ENCODE measurements around the gene MORN4.
"Not testable (repeated sequence)": the region's sequence is repeated elsewhere in the genome, so short reads cannot be mapped to it uniquely, and the experiment has no call there.

MORN4 gene

GRCh38 chr10:97664282-97664850 lies 31.1 kb upstream of the MORN4 start:
- peaks cover 7% of the 10 kb centered on the region; the same call in 1 of the 2 replicates for H3K4me1 ChIP-seq
- no peaks in the 10 kb centered on the region for H3K9me3 ChIP-seq
- no peak overlapping the region for H3K9ac ChIP-seq
- H3K36me3 ChIP-seq = peaks cover 16% of the 10 kb centered on the region
- H4K20me1 ChIP-seq = no peaks in the 10 kb centered on the region
- no peaks in the 10 kb centered on the region for H3K27me3 ChIP-seq
- TF ChIP-seq Cebpa-rat (IDR thresholded peaks at IDR 0.05) = no peak
- H3K4me3 ChIP-seq = no peak overlapping the region
- no peak overlapping the region for H3K27ac ChIP-seq
- peak overlapping the region; percentile 2; the same call in 1 of the 2 replicates for H3K4me2 ChIP-seq

- H3K9ac ChIP-seq = no peak overlapping the region
- no peak overlapping the region for H3K4me2 ChIP-seq
- H3K36me3 ChIP-seq = 0 out of 2 replicates have a peak, but pooled peaks cover 5% of the 10 kb centered on the region
- H3K4me1 ChIP-seq = peaks cover 7% of the 10 kb centered on the region; the same call in 1 of the 2 replicates
- no peaks in the 10 kb centered on the region for H4K20me1 ChIP-seq
- TF ChIP-seq Cebpa-rat (IDR thresholded peaks at IDR 0.05) = no peak
- no peak overlapping the region for H3K4me3 ChIP-seq
- H3K9me3 ChIP-seq = no peaks in the 10 kb centered on the region
- no peak overlapping the region for H3K27ac ChIP-seq
- H3K27me3 ChIP-seq = no peaks in the 10 kb centered on the region
Measured at GRCh38 chr10:97659589-97659988, 26.3 kb upstream of the MORN4 start.

GRCh38 chr10:97656777-97657176 lies 23.5 kb upstream of the MORN4 start:
- no peak overlapping the region for H3K27ac ChIP-seq
- H4K20me1 ChIP-seq = no peaks in the 10 kb centered on the region
- H3K4me3 ChIP-seq = no peak overlapping the region
- H3K9me3 ChIP-seq = no peaks in the 10 kb centered on the region
- TF ChIP-seq Cebpa-rat (IDR thresholded peaks at IDR 0.05) = no peak
- no peak overlapping the region for H3K9ac ChIP-seq
- H3K4me2 ChIP-seq = no peak overlapping the region
- H3K4me1 ChIP-seq = no peaks in the 10 kb centered on the region
- H3K36me3 ChIP-seq = peaks cover 20% of the 10 kb centered on the region
- H3K27me3 ChIP-seq = no peaks in the 10 kb centered on the region

GRCh38 chr10:97651773-97652172 lies 18.5 kb upstream of the MORN4 start:
- H3K9me3 ChIP-seq = no peaks in the 10 kb centered on the region
- H3K4me3 ChIP-seq = no peak overlapping the region
- H4K20me1 ChIP-seq = no peaks in the 10 kb centered on the region
- no peak overlapping the region for H3K4me2 ChIP-seq
- H3K4me1 ChIP-seq = no peaks in the 10 kb centered on the region
- H3K36me3 ChIP-seq = peaks cover 31% of the 10 kb centered on the region
- TF ChIP-seq Cebpa-rat (IDR thresholded peaks at IDR 0.05) = no peak
- no peak overlapping the region for H3K27ac ChIP-seq
- no peaks in the 10 kb centered on the region for H3K27me3 ChIP-seq
- no peak overlapping the region for H3K9ac ChIP-seq

GRCh38 chr10:97650726-97651125 lies 17.4 kb upstream of the MORN4 start:
- Histone ChIP-seq H3K36me3 (peaks cover 29% of the 10 kb centered on the region), H3K27ac (no peak overlapping the region), H4K20me1 (no peaks in the 10 kb centered on the region), H3K4me1 (no peaks in the 10 kb centered on the region), H3K9me3 (no peaks in the 10 kb centered on the region), H3K9ac (no peak overlapping the region), H3K27me3 (no peaks in the 10 kb centered on the region), H3K4me2 (no peak overlapping the region), H3K4me3 (no peak overlapping the region)
- no peak for TF ChIP-seq Cebpa-rat (IDR thresholded peaks at IDR 0.05)

- H3K4me2 ChIP-seq, H3K9ac ChIP-seq, H3K27ac ChIP-seq, H4K20me1 ChIP-seq, H3K4me1 ChIP-seq, H3K4me3 ChIP-seq, H3K9me3 ChIP-seq, H3K27me3 ChIP-seq: not testable (repeated sequence)
- peaks cover 31% of the 10 kb centered on the region for H3K36me3 ChIP-seq
Measured at GRCh38 chr10:97649405-97649750, 16.1 kb upstream of the MORN4 start.

- no peak overlapping the region for H3K9ac ChIP-seq
- H3K4me1 ChIP-seq = no peaks in the 10 kb centered on the region
- no peak overlapping the region for H3K27ac ChIP-seq
- no peak for TF ChIP-seq Cebpa-rat (IDR thresholded peaks at IDR 0.05)
- no peak overlapping the region for H3K4me2 ChIP-seq
- peaks cover 35% of the 10 kb centered on the region for H3K36me3 ChIP-seq
- H3K27me3 ChIP-seq = no peaks in the 10 kb centered on the region
- no peaks in the 10 kb centered on the region for H3K9me3 ChIP-seq
- no peak overlapping the region for H3K4me3 ChIP-seq
- H4K20me1 ChIP-seq = no peaks in the 10 kb centered on the region
Measured at GRCh38 chr10:97648562-97649404, 15.5 kb upstream of the MORN4 start.

- Histone ChIP-seq H3K4me3 (no peak overlapping the region), H3K4me1 (peaks cover under 1% of the 10 kb centered on the region), H3K4me2 (no peak overlapping the region), H3K36me3 (peaks cover 27% of the 10 kb centered on the region), H3K9me3 (no peaks in the 10 kb centered on the region), H3K27ac (no peak overlapping the region), H4K20me1 (no peaks in the 10 kb centered on the region), H3K9ac (no peak overlapping the region), H3K27me3 (no peaks in the 10 kb centered on the region)
- TF ChIP-seq Cebpa-rat (IDR thresholded peaks at IDR 0.05) = no peak
Measured at GRCh38 chr10:97647556-97647955, 14.3 kb upstream of the MORN4 start.

GRCh38 chr10:97644936-97645335 lies 11.6 kb upstream of the MORN4 start:
- Histone ChIP-seq H3K27ac (no peak overlapping the region), H3K4me1 (peaks cover 13% of the 10 kb centered on the region), H3K4me2 (no peak overlapping the region), H3K9ac (no peak overlapping the region), H3K9me3 (peaks cover 10% of the 10 kb centered on the region; the same call in 1 of the 2 replicates), H3K36me3 (0 out of 2 replicates have a peak, but pooled peaks cover 7% of the 10 kb centered on the region), H3K4me3 (no peak overlapping the region), H3K27me3 (no peaks in the 10 kb centered on the region), H4K20me1 (peaks cover 13% of the 10 kb centered on the region; the same call in 1 of the 2 replicates)
- no peak for TF ChIP-seq Cebpa-rat (IDR thresholded peaks at IDR 0.05)

GRCh38 chr10:97643441-97643985 lies 10.2 kb upstream of the MORN4 start:
- Histone ChIP-seq H3K4me2 (no peak overlapping the region), H3K4me3 (no peak overlapping the region), H3K9ac (no peak overlapping the region), H3K9me3 (peaks cover 10% of the 10 kb centered on the region; the same call in 1 of the 2 replicates), H3K36me3 (0 out of 2 replicates have a peak, but pooled peaks cover 7% of the 10 kb centered on the region), H3K27ac (no peak overlapping the region), H3K27me3 (no peaks in the 10 kb centered on the region), H3K4me1 (peaks cover 13% of the 10 kb centered on the region), H4K20me1 (peaks cover 13% of the 10 kb centered on the region; the same call in 1 of the 2 replicates)
- no peak for TF ChIP-seq Cebpa-rat (IDR thresholded peaks at IDR 0.05)

- not testable (repeated sequence) for H3K27me3 ChIP-seq, H3K9ac ChIP-seq, H3K36me3 ChIP-seq, H3K27ac ChIP-seq, H3K4me3 ChIP-seq, H3K9me3 ChIP-seq
- H4K20me1 ChIP-seq = peaks cover 13% of the 10 kb centered on the region; the same call in 1 of the 2 replicates
- peak overlapping the region; percentile 81 for H3K4me2 ChIP-seq
- H3K4me1 ChIP-seq = peaks cover 13% of the 10 kb centered on the region
Measured at GRCh38 chr10:97642471-97643159, 9.3 kb upstream of the MORN4 start.

All from BLaER1 (cell line).